H9 (cell line): ENCODE results near the gene GRID1. TPM values are rescaled to one million over a fixed set of nuclear protein-coding genes. Genes with fewer than 3 reads are reported as not detected.

ENCODE experiments used
- DNase-seq: peaks from one replicate; pipeline ENCODE4 v3.0.0-alpha.2; 2017
- H2AFZ ChIP-seq: one replicate; pipeline ENCODE4 v1.6.1; 2013; ENCODE audit warnings: mild to moderate bottlenecking, low read length, control low read depth, moderate library complexity
- H2AK5ac ChIP-seq: 2 replicates; pipeline ENCODE4 v1.6.1; 2013; ENCODE audit warnings: low read length, control low read depth, mixed read lengths; ENCODE audit not compliant: insufficient read length
- H2BK120ac ChIP-seq: one replicate; pipeline ENCODE4 v1.6.1; 2013; ENCODE audit warnings: low read depth, mild to moderate bottlenecking, low read length, control low read depth, inconsistent platforms; ENCODE audit not compliant: poor library complexity, severe bottlenecking
- H2BK12ac ChIP-seq: 2 replicates; pipeline ENCODE4 v1.6.1; 2013; ENCODE audit warnings: low read length, control low read depth, mixed read lengths, low read depth; ENCODE audit not compliant: insufficient read length
- H2BK15ac ChIP-seq: 2 replicates; pipeline ENCODE4 v1.6.1; 2013; ENCODE audit warnings: low read depth, low read length, control low read depth
- H2BK20ac ChIP-seq: one replicate; pipeline ENCODE4 v1.6.1; 2013; ENCODE audit warnings: low read depth, mild to moderate bottlenecking, low read length, control low read depth, inconsistent platforms; ENCODE audit not compliant: poor library complexity, severe bottlenecking
- H2BK5ac ChIP-seq: 2 replicates; pipeline ENCODE4 v1.6.1; 2013; ENCODE audit warnings: low read length, control low read depth, mixed read lengths; ENCODE audit not compliant: insufficient read length
- H3K14ac ChIP-seq: 2 replicates; pipeline ENCODE4 v1.6.1; 2013; ENCODE audit warnings: low read length, control low read depth; ENCODE audit not compliant: insufficient read depth
- H3K18ac ChIP-seq: 2 replicates; pipeline ENCODE4 v1.6.1; 2013; ENCODE audit warnings: low read depth, mild to moderate bottlenecking, mixed read lengths, low read length, control low read depth; ENCODE audit not compliant: insufficient read length
- H3K23ac ChIP-seq: 2 replicates; pipeline ENCODE4 v1.6.1; 2013; ENCODE audit warnings: low read length, control low read depth, mixed read lengths, low read depth; ENCODE audit not compliant: insufficient read length
- H3K23me2 ChIP-seq: 2 replicates; pipeline ENCODE4 v1.6.1; 2013; ENCODE audit warnings: low read depth, mild to moderate bottlenecking, mixed read lengths, low read length, control low read depth; ENCODE audit not compliant: insufficient read length, poor library complexity, severe bottlenecking
- H3K27ac ChIP-seq: 2 replicates; pipeline ENCODE4 v1.5.1; 2013; ENCODE audit warnings: low read length, control low read depth, mixed read lengths, low read depth; ENCODE audit not compliant: insufficient read length
- H3K27me3 ChIP-seq: 2 replicates; pipeline ENCODE4 v1.6.1; 2013; ENCODE audit warnings: low read length, control low read depth, inconsistent platforms; ENCODE audit not compliant: insufficient read depth
- H3K4ac ChIP-seq: 2 replicates; pipeline ENCODE4 v1.6.1; 2013; ENCODE audit warnings: low read depth, mild to moderate bottlenecking, control low read depth, inconsistent platforms, low read length, moderate library complexity
- H3K4me1 ChIP-seq: 2 replicates; pipeline ENCODE4 v1.6.1; 2013; ENCODE audit warnings: low read length, control low read depth, inconsistent platforms; ENCODE audit not compliant: insufficient read depth
- H3K4me2 ChIP-seq: 2 replicates; pipeline ENCODE4 v1.6.1; 2013; ENCODE audit warnings: low read length, control low read depth, mixed read lengths; ENCODE audit not compliant: insufficient read length, insufficient read depth
- H3K56ac ChIP-seq: 2 replicates; pipeline ENCODE4 v1.6.1; 2013; ENCODE audit warnings: low read depth, mild to moderate bottlenecking, mixed read lengths, low read length, control low read depth; ENCODE audit not compliant: insufficient read length
- H3K79me1 ChIP-seq: 2 replicates; pipeline ENCODE4 v1.6.1; 2013; ENCODE audit warnings: low read depth, mild to moderate bottlenecking, moderate library complexity, low read length, control low read depth, inconsistent platforms; ENCODE audit not compliant: insufficient read depth, poor library complexity, severe bottlenecking
- H3K79me2 ChIP-seq: 2 replicates; pipeline ENCODE4 v1.6.1; 2013; ENCODE audit warnings: low read length, control low read depth, inconsistent platforms; ENCODE audit not compliant: insufficient read depth
- H3K9ac ChIP-seq: 2 replicates; pipeline ENCODE4 v1.6.1; 2013; ENCODE audit warnings: low read length, control low read depth, mixed read lengths; ENCODE audit not compliant: insufficient read length; ENCODE audit errors: extremely low read depth
- H3K9me3 ChIP-seq: one replicate; pipeline ENCODE4 v1.6.1; 2013; ENCODE audit warnings: low read depth, low read length, inconsistent platforms; ENCODE audit not compliant: control insufficient read depth
- H3T11ph ChIP-seq: one replicate; pipeline ENCODE4 v1.6.1; 2013; ENCODE audit warnings: mild to moderate bottlenecking, low read length, control low read depth, inconsistent platforms
- H4K20me1 ChIP-seq: one replicate; pipeline ENCODE4 v1.6.1; 2013; ENCODE audit not compliant: control insufficient read depth, insufficient read length, insufficient read depth
- H4K5ac ChIP-seq: 2 replicates; pipeline ENCODE4 v1.6.1; 2013; ENCODE audit warnings: low read depth, mild to moderate bottlenecking, mixed read lengths, low read length, control low read depth; ENCODE audit not compliant: insufficient read length
- H4K8ac ChIP-seq: replicated peaks from 2 replicates; pipeline ENCODE4 v1.6.1; 2013; ENCODE audit warnings: low read length, control low read depth, mixed read lengths, low read depth; ENCODE audit not compliant: insufficient read length
- H4K91ac ChIP-seq: 2 replicates; pipeline ENCODE4 v1.6.1; 2013; ENCODE audit warnings: low read depth, mild to moderate bottlenecking, moderate library complexity, mixed read lengths, low read length, control low read depth; ENCODE audit not compliant: insufficient read length
- H3K27ac Mint-ChIP-seq, 3 experiments: 2 replicates in 2 of 3; 3 replicates in 1 of 3; pipeline ENCODE4 v1.8.0; 2020 to 2021; ENCODE audit warnings: mixed read lengths in 3 of 3, mild to moderate bottlenecking in 1 of 3, moderate library complexity in 1 of 3
- H3K27me3 Mint-ChIP-seq: 2 replicates; pipeline ENCODE4 v1.8.0; 2021; ENCODE audit warnings: low read depth, mild to moderate bottlenecking, moderate library complexity, mixed read lengths
- H3K36me3 Mint-ChIP-seq, 3 experiments: 2 replicates in 2 of 3; 3 replicates in 1 of 3; pipeline ENCODE4 v1.8.0; 2020 to 2021; ENCODE audit warnings: low read depth in 3 of 3, mixed read lengths in 3 of 3; ENCODE audit not compliant: insufficient read depth in 1 of 3
- H3K4me1 Mint-ChIP-seq, 2 experiments: 2 replicates each; pipeline ENCODE4 v1.8.0; 2020; ENCODE audit warnings: mixed read lengths in 2 of 2
- H3K4me3 Mint-ChIP-seq, 2 experiments: 2 replicates in 1 of 2; 3 replicates in 1 of 2; pipeline ENCODE4 v1.8.0; 2020 to 2021; ENCODE audit warnings: mild to moderate bottlenecking in 2 of 2, mixed read lengths in 2 of 2, moderate library complexity in 1 of 2
- H3K9me3 Mint-ChIP-seq, 2 experiments: 2 replicates in 1 of 2; 3 replicates in 1 of 2; pipeline ENCODE4 v1.8.0; 2020; ENCODE audit warnings: mild to moderate bottlenecking in 2 of 2, mixed read lengths in 2 of 2, moderate library complexity in 1 of 2
- CTCF ChIP-seq: fragments of 200-600 bp; sonication (generic); conservative IDR thresholded peaks from 3 replicates; pipeline ENCODE4 v1.8.0; 2021; ENCODE audit warnings: antibody characterized with exemption, mild to moderate bottlenecking
- WGBS: extraction: QIAGEN DNeasy Blood & Tissue Kit; methylation state at CpG from one replicate; pipeline ENCODE4 v1.1.7; 2013; ENCODE audit warnings: missing lambda C conversion rate, low lambda C conversion rate, mixed read lengths; ENCODE audit not compliant: insufficient read length; ENCODE audit errors: extremely low coverage; 5-methylcytosine and 5-hydroxymethylcytosine counted together
- total RNA-seq: library from RNA; stranded (reverse); gene quantifications from 2 replicates; pipeline ENCODE4 v1.2.1, GENCODE V29; 2021

GRID1 gene
- total RNA-seq, 1 experiment from 2014 or later = 0.35 TPM

- H3K27me3 ChIP-seq = no peaks in the 10 kb centered on the region
- H3K79me1 ChIP-seq = no peaks in the 10 kb centered on the region
- TF ChIP-seq CTCF = no peak
- no peak overlapping the region for H4K5ac ChIP-seq
- H3K79me2 ChIP-seq = no peaks in the 10 kb centered on the region
- H3K4me1 ChIP-seq = no peaks in the 10 kb centered on the region; the same call in 1 of the 2 replicates
- H4K20me1 ChIP-seq = no peaks in the 10 kb centered on the region
- Mint-ChIP-seq H3K36me3 (no peaks in the 10 kb centered on the region), H3K27ac (peak overlapping the region in 1 of 3 experiments; percentile 74; a peak in 1 of 7 replicates), H3K4me3 (no peak overlapping the region), H3K27me3 (peaks cover 21% of the 10 kb centered on the region), H3K9me3 (peaks cover 0 to under 1% of the 10 kb centered on the region in 2 experiments; a peak in 2 of 5 replicates), H3K4me1 (peaks cover 35 to 39% of the 10 kb centered on the region in 2 experiments)
- H3K4me2 ChIP-seq = no peak overlapping the region
- WGBS = no CpG with 5 or more reads among the region's 3 CpGs
- no peak overlapping the region for H3K56ac ChIP-seq
- no peak overlapping the region for H2AK5ac ChIP-seq
- no peaks in the 10 kb centered on the region for H3K23me2 ChIP-seq
- H3K9ac ChIP-seq = no peak overlapping the region
- H2BK5ac ChIP-seq = no peak overlapping the region
- no peak overlapping the region for H3K23ac ChIP-seq
- H4K8ac ChIP-seq = no peak overlapping the region
- no peak overlapping the region for H2BK20ac ChIP-seq
- H3K18ac ChIP-seq = no peak overlapping the region
- H2BK15ac ChIP-seq = no peak overlapping the region
- no peak overlapping the region for H3T11ph ChIP-seq
- H3K4ac ChIP-seq = no peak overlapping the region
- no peak overlapping the region for H2BK120ac ChIP-seq
- peak; percentile 10 for DNase-seq
- no peak overlapping the region for H4K91ac ChIP-seq
- no peak overlapping the region for H3K27ac ChIP-seq
- H2AFZ ChIP-seq = no peak overlapping the region
- no peak overlapping the region for H2BK12ac ChIP-seq
- no peak overlapping the region for H3K14ac ChIP-seq
- no peaks in the 10 kb centered on the region for H3K9me3 ChIP-seq
These were observed 100.7 kb downstream of the GRID1 start for GRCh38 chr10:86265895-86266259.
